GM19397 (cell line): ENCODE measurements around the gene EME1.
"Not testable (repeated sequence)": the region's sequence is repeated elsewhere in the genome, so short reads cannot be mapped to it uniquely, and the experiment has no call there.

Experiments used
- ATAC-seq: cut with Tn5 transposase; IDR thresholded peaks from one replicate; pipeline ENCODE4 v1.9.1; 2021; ENCODE audit warnings: mild to moderate bottlenecking, moderate library complexity; ENCODE audit not compliant: unreplicated experiment

The EME1 gene

GRCh38 chr17:50424996-50425681 lies 52.1 kb downstream of the EME1 start:
- no peak for ATAC-seq

DNA sequence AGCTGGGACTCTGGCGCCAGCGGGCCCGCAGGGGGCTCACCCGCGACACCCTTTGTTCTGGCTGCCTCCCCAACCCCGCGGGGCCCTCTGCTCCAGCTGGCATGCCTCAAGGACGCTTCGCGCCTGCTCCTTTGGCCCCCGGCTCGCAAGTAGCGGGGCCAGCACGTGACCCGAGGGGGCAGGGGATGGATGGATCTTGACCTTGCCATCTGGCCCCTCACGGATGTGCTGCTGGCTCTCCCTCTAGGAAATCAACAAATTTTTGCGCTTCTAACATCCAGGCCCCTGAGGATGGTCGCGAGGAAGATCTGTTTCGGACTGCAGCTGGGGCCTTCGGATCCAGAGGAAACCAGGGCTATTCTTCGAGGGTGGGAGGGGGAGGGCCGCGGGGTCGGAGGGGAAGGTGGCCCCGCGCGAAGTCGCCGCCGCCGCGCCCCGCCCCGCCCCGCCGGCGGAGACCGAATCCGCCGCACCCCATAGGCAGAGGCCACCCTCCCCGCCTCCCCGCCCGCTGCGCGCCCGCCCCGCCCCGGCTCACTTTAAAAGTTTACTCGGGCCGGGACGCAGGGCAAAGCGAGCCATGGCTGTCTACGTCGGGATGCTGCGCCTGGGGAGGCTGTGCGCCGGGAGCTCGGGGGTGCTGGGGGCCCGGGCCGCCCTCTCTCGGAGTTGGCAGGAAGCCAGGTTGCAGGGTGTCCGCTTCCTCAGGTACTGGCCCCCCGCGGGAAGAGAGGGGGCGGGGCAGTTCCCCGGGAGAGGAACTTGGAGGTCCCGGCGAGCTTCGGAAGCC lies 52.8 kb downstream of the EME1 start, which contains the start of gene ACSF2:
ACSF2 (plus strand) TSS at position 537 of the 790 bp plus-strand sequence; CDS start at position 581, 44 bp downstream.
- ATAC-seq, result peak; percentile 65

DNA sequence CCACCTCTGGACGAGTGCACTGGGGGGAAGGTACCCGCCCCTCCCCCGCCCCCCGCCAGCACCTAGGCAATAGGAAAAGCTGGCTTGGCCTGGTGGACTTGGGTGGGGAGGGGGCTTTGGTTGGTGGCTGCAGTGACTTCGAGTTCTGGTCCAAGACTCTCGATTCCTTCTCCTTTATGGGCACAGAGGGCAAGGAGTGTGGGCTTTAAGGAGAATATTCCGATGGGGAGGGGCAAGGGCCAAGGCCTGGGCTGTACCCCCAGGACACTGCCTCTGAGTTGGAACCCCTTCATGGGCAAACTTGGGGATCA lies 53.4 kb downstream of the EME1 start:
- no peak for ATAC-seq

- ATAC-seq, result no peak
Measured at GRCh38 chr17:50426814-50427787, 54.1 kb downstream of the EME1 start.

GRCh38 chr17:50428126-50428525 lies 55.1 kb downstream of the EME1 start:
- not testable (repeated sequence) for ATAC-seq

DNA sequence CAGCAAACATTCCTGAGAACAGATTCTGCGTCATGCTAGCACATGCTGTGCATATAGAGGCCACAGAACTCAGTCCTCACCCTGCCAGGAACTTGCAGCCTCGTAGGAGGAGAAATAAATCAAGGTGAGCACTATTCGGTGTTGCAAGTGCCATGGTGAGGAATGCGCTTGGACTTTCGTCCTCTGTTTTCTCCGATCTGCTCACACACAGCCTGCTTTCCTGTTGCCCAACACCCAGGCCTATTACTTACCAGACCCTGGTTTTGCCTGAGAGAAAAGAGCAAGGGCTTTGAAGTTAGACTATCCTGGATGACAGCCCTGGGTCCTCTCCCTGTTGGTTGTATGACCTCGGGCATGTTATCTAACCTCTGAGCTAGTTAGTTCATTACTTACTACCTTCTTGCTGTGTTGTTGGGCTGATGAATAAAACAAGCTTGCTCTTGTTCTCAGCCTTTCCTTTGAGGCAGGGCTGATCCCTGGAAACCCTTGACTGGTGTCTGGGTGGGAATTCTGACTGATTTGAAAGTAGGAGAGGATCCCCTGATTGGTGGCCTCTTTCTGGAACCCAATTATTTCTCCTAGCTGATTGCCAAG lies 55.9 kb downstream of the EME1 start:
- ATAC-seq, result no peak

DNA sequence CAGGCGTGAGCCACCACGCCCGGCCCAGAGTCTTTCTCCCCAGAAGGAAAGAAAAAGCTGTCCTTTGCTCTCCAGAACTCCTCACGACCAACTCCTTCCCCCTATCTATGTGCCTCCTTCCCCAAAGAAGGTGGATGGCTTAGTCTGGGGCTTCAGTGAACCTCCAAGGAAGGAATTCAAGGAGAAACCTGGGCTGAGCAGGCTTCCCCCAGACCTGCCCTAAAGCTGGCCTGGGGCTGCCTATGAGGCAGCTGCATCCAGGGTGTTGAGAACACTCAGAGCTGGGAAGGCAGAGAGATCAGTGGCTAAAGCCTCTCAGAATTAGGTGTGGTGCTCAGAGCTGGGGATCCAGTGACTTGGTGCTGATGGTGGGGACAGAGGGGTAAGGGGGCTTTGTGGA lies 56.8 kb downstream of the EME1 start:
- ATAC-seq, result no peak
